ENCODE data around the gene KIAA1958. TPM values are rescaled to one million over a fixed set of nuclear protein-coding genes. Genes with fewer than 3 reads are reported as not detected.

Gene KIAA1958
- total RNA-seq, 4 donors from 2014 or later, result 8.3 to 11.2 (median 9.6) TPM

GRCh38 chr9:112550531-112550930 lies 63.9 kb downstream of the KIAA1958 start:
- no peak overlapping the region for H3K4me3 ChIP-seq (replicated peaks in 1 of 3)
- intact Hi-C loops (cut with DNase I), result no loop called here
- no peaks in the 10 kb centered on the region for H3K9me3 ChIP-seq
- TF ChIP-seq POLR2A (IDR thresholded peaks at IDR 0.05) (no peak), CTCF (IDR thresholded peaks at IDR 0.05) (no peak)
- H3K4me1 ChIP-seq, result peaks cover 0 to 4% of the 10 kb centered on the region in 2 donors
- no peaks in the 10 kb centered on the region for H3K36me3 ChIP-seq
- H3K27ac ChIP-seq, result no peak overlapping the region
- no peaks in the 10 kb centered on the region for H3K27me3 ChIP-seq
- DNase-seq, result no peak
- 87 to 89% methylated on average over 4 of the region's 4 CpGs for WGBS, 2 donors

GRCh38 chr9:112551641-112552040 lies 65.0 kb downstream of the KIAA1958 start:
- Histone ChIP-seq H3K27me3 (no peaks in the 10 kb centered on the region), H3K27ac (no peak overlapping the region), H3K4me1 (no peaks in the 10 kb centered on the region), H3K9me3 (no peaks in the 10 kb centered on the region), H3K4me3 (replicated peaks in 1 of 3) (no peak overlapping the region), H3K36me3 (no peaks in the 10 kb centered on the region)
- no peak for TF ChIP-seq POLR2A (IDR thresholded peaks at IDR 0.05)
- TF ChIP-seq CTCF (IDR thresholded peaks at IDR 0.05), result no peak
- no peak for DNase-seq
- intact Hi-C loops (cut with DNase I), result no loop called here
- 91 to 95% methylated on average over 1 of the region's 1 CpG for WGBS, 2 donors

- TF ChIP-seq CTCF (IDR thresholded peaks at IDR 0.05) (no peak), POLR2A (IDR thresholded peaks at IDR 0.05) (no peak)
- no peaks in the 10 kb centered on the region for H3K4me1 ChIP-seq
- no peak overlapping the region for H3K4me3 ChIP-seq (replicated peaks in 1 of 3)
- no peaks in the 10 kb centered on the region for H3K9me3 ChIP-seq
- DNase-seq, result no peak
- intact Hi-C loops (cut with DNase I), result no loop called here
- no peak overlapping the region for H3K27ac ChIP-seq
- no peaks in the 10 kb centered on the region for H3K36me3 ChIP-seq
- no peaks in the 10 kb centered on the region for H3K27me3 ChIP-seq
- WGBS, 2 donors, result 88 to 89% methylated on average over 9 of the region's 9 CpGs
These were observed 65.8 kb downstream of the KIAA1958 start for GRCh38 chr9:112552229-112553056.

- H3K27ac ChIP-seq, result no peak overlapping the region
- no peaks in the 10 kb centered on the region for H3K4me1 ChIP-seq
- H3K36me3 ChIP-seq, result no peaks in the 10 kb centered on the region
- H3K27me3 ChIP-seq, result no peaks in the 10 kb centered on the region
- H3K4me3 ChIP-seq (replicated peaks in 1 of 3), result no peak overlapping the region
- no peak for DNase-seq
- no peak for TF ChIP-seq CTCF (IDR thresholded peaks at IDR 0.05)
- TF ChIP-seq POLR2A (IDR thresholded peaks at IDR 0.05), result no peak
- intact Hi-C loops (cut with DNase I), result no loop called here
- no peaks in the 10 kb centered on the region for H3K9me3 ChIP-seq
- WGBS, 2 donors, result 89 to 90% methylated on average over 2 of the region's 2 CpGs
These were observed 66.7 kb downstream of the KIAA1958 start for GRCh38 chr9:112553256-112553826.

GRCh38 chr9:112554516-112554915 lies 67.9 kb downstream of the KIAA1958 start:
- no peaks in the 10 kb centered on the region for H3K9me3 ChIP-seq
- no peaks in the 10 kb centered on the region for H3K4me1 ChIP-seq
- intact Hi-C loops (cut with DNase I), result no loop called here
- WGBS, 2 donors, result 0 to 95% methylated on average over 1 of the region's 1 CpG
- no peak overlapping the region for H3K27ac ChIP-seq
- TF ChIP-seq CTCF (IDR thresholded peaks at IDR 0.05) (no peak), POLR2A (IDR thresholded peaks at IDR 0.05) (no peak)
- H3K36me3 ChIP-seq, result no peaks in the 10 kb centered on the region
- DNase-seq, result no peak
- H3K4me3 ChIP-seq (replicated peaks in 1 of 3), result no peak overlapping the region
- H3K27me3 ChIP-seq, result no peaks in the 10 kb centered on the region
